HG03103 (cell line): ENCODE measurements around the gene RIPK4.

Experiments used
- ATAC-seq: cut with Tn5 transposase; IDR thresholded peaks from one replicate; pipeline ENCODE4 v1.9.1; 2021; ENCODE audit warnings: low read depth; ENCODE audit not compliant: unreplicated experiment

The RIPK4 gene

GRCh38 chr21:41755934-41756773, 10.7 kb downstream of the RIPK4 start:
- ATAC-seq = no peak

GRCh38 chr21:41755258-41755933, 11.5 kb downstream of the RIPK4 start:
- no peak for ATAC-seq

GRCh38 chr21:41754479-41754891, 12.4 kb downstream of the RIPK4 start:
- ATAC-seq = no peak

GRCh38 chr21:41753006-41753898, 13.6 kb downstream of the RIPK4 start:
- ATAC-seq = no peak

- ATAC-seq = no peak
Measured at GRCh38 chr21:41752231-41752681, 14.6 kb downstream of the RIPK4 start.

GRCh38 chr21:41751611-41752011, 15.2 kb downstream of the RIPK4 start:
- ATAC-seq = no peak

GRCh38 chr21:41750532-41751151, 16.2 kb downstream of the RIPK4 start:
- no peak for ATAC-seq

GRCh38 chr21:41750051-41750450, 16.8 kb downstream of the RIPK4 start:
- no peak for ATAC-seq

GRCh38 chr21:41749286-41749685, 17.6 kb downstream of the RIPK4 start:
- no peak for ATAC-seq

- ATAC-seq = no peak
Measured at GRCh38 chr21:41747943-41748738, 18.7 kb downstream of the RIPK4 start.

- no peak for ATAC-seq
Measured at GRCh38 chr21:41746744-41747006, 20.2 kb downstream of the RIPK4 start.

GRCh38 chr21:41745971-41746743, 20.7 kb downstream of the RIPK4 start:
- ATAC-seq = no peak

GRCh38 chr21:41745026-41745820, 21.6 kb downstream of the RIPK4 start:
- no peak for ATAC-seq

GRCh38 chr21:41744028-41744930, 22.6 kb downstream of the RIPK4 start:
- no peak for ATAC-seq

- no peak for ATAC-seq
Measured at GRCh38 chr21:41743321-41744027, 23.4 kb downstream of the RIPK4 start.

- no peak for ATAC-seq
Measured at GRCh38 chr21:41742073-41742875, 24.6 kb downstream of the RIPK4 start.
